ENCODE results near the gene PARP6.
"Not testable (repeated sequence)": the region's sequence is repeated elsewhere in the genome, so short reads cannot be mapped to it uniquely, and the experiment has no call there.

Gene PARP6

GRCh38 chr15:72280751-72281150 is 8.4 kb upstream of the PARP6 start:
- no peaks in the 10 kb centered on the region for H3K27me3 ChIP-seq (replicated peaks in 2 of 5; ENCODE audit: control insufficient read depth in 4 of 5, insufficient read depth in 5 of 5, low read length in 4 of 5)
- H3K4me3 ChIP-seq (ENCODE audit: control insufficient read depth in 1 of 7, extremely low read depth in 1 of 7, insufficient read depth in 4 of 7, low read depth in 2 of 7, low read length in 6 of 7): no peak overlapping the region
- no peak overlapping the region for H3K27ac ChIP-seq (ENCODE audit: insufficient read depth in 1 of 2, low read depth in 1 of 2, low read length in 2 of 2, poor library complexity in 1 of 2, severe bottlenecking in 2 of 2)
- ChIA-PET CTCF (interaction anchor here (1.3 to 3.2 kb wide), 2 partner anchors 54 to 81 kb away, joined by 4 to 17 read pairs; no protein-coding TSS in a partner anchor), POLR2A (no interaction called here)
- DNase-seq: no peak
- no peaks in the 10 kb centered on the region for H3K36me3 ChIP-seq (ENCODE audit: control insufficient read depth in 4 of 4, insufficient read depth in 4 of 4, low read length in 3 of 4)
- H3K4me1 ChIP-seq (ENCODE audit: control extremely low read depth in 1 of 4, control insufficient read depth in 4 of 4, insufficient read depth in 4 of 4, low read length in 3 of 4): no peaks in the 10 kb centered on the region
- WGBS (ENCODE audit: insufficient coverage): 94% methylated on average over 2 of the region's 2 CpGs
- no peaks in the 10 kb centered on the region for H3K9me3 ChIP-seq (ENCODE audit: control extremely low read depth in 1 of 5, control insufficient read depth in 4 of 5, insufficient read depth in 2 of 5, low read depth in 1 of 5, low read length in 4 of 5)

DNA sequence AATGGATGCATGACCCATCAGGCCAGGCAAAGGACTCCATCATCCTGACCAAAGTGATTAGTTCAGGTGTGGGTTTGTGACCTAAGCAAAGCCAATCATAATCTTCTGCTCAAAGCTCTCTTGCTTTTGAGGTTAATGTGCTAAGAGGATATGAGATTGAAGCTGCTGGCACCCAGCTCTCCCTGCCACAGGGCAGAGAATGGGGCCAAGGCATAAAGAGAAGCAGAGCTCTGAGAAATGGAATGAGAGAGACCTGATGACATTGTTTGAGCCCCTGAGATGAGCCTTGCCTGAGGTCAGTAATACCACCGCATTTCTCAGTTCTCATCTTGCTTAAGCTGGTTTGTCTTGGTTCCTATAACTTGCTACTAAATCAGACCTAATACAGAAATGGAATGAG is 6.4 kb upstream of the PARP6 start:
- H3K27me3 ChIP-seq (replicated peaks in 2 of 5; ENCODE audit: control insufficient read depth in 4 of 5, insufficient read depth in 5 of 5, low read length in 4 of 5): no peaks in the 10 kb centered on the region
- H3K27ac ChIP-seq (ENCODE audit: insufficient read depth in 1 of 2, low read depth in 1 of 2, low read length in 2 of 2, poor library complexity in 1 of 2, severe bottlenecking in 2 of 2): no peak overlapping the region
- H3K36me3 ChIP-seq (ENCODE audit: control insufficient read depth in 4 of 4, insufficient read depth in 4 of 4, low read length in 3 of 4): no peaks in the 10 kb centered on the region
- DNase-seq: no peak
- H3K9me3 ChIP-seq (ENCODE audit: control extremely low read depth in 1 of 5, control insufficient read depth in 4 of 5, insufficient read depth in 2 of 5, low read depth in 1 of 5, low read length in 4 of 5): no peaks in the 10 kb centered on the region
- peaks cover 0 to under 1% (median 0%) of the 10 kb centered on the region in 4 experiments for H3K4me1 ChIP-seq (ENCODE audit: control extremely low read depth in 1 of 4, control insufficient read depth in 4 of 4, insufficient read depth in 4 of 4, low read length in 3 of 4)
- ChIA-PET POLR2A (no interaction called here), CTCF (interaction anchor here (0.8 to 1.8 kb wide), 3 partner anchors 8 to 68 kb away, joined by 3 to 5 read pairs (median 3); no protein-coding TSS in a partner anchor)
- H3K4me3 ChIP-seq (ENCODE audit: control insufficient read depth in 1 of 7, extremely low read depth in 1 of 7, insufficient read depth in 4 of 7, low read depth in 2 of 7, low read length in 6 of 7): no peak overlapping the region
- 100% methylated on average over 1 of the region's 1 CpG for WGBS (ENCODE audit: insufficient coverage)

- DNase-seq: no peak
- H3K4me1 ChIP-seq (ENCODE audit: control extremely low read depth in 1 of 4, control insufficient read depth in 4 of 4, insufficient read depth in 4 of 4, low read length in 3 of 4): peaks cover 9 to 16% (median 15%) of the 10 kb centered on the region in 4 experiments
- no peaks in the 10 kb centered on the region for H3K9me3 ChIP-seq (ENCODE audit: control extremely low read depth in 1 of 5, control insufficient read depth in 4 of 5, insufficient read depth in 2 of 5, low read depth in 1 of 5, low read length in 4 of 5)
- H3K4me3 ChIP-seq (ENCODE audit: control insufficient read depth in 1 of 7, extremely low read depth in 1 of 7, insufficient read depth in 4 of 7, low read depth in 2 of 7, low read length in 6 of 7): no peak overlapping the region
- ChIA-PET POLR2A (interaction anchor here (0.6 kb wide), 1 partner anchor 23 kb away, joined by 4 read pairs; no protein-coding TSS in a partner anchor), CTCF (interaction anchor here (1.2 to 1.5 kb wide), 2 partner anchors 9 to 10 kb away, joined by 3 to 4 read pairs; no protein-coding TSS in a partner anchor)
- H3K36me3 ChIP-seq (ENCODE audit: control insufficient read depth in 4 of 4, insufficient read depth in 4 of 4, low read length in 3 of 4): no peaks in the 10 kb centered on the region
- no peak overlapping the region for H3K27ac ChIP-seq (ENCODE audit: insufficient read depth in 1 of 2, low read depth in 1 of 2, low read length in 2 of 2, poor library complexity in 1 of 2, severe bottlenecking in 2 of 2)
- no peaks in the 10 kb centered on the region for H3K27me3 ChIP-seq (replicated peaks in 2 of 5; ENCODE audit: control insufficient read depth in 4 of 5, insufficient read depth in 5 of 5, low read length in 4 of 5)
Observed at GRCh38 chr15:72276326-72276700, 4.0 kb upstream of the PARP6 start.

GRCh38 chr15:72275635-72276325 is 3.4 kb upstream of the PARP6 start:
- DNase-seq; H3K27me3 ChIP-seq (replicated peaks in 2 of 5; ENCODE audit: control insufficient read depth in 4 of 5, insufficient read depth in 5 of 5, low read length in 4 of 5); H3K4me3 ChIP-seq (ENCODE audit: control insufficient read depth in 1 of 7, extremely low read depth in 1 of 7, insufficient read depth in 4 of 7, low read depth in 2 of 7, low read length in 6 of 7); H3K9me3 ChIP-seq (ENCODE audit: control extremely low read depth in 1 of 5, control insufficient read depth in 4 of 5, insufficient read depth in 2 of 5, low read depth in 1 of 5, low read length in 4 of 5); POLR2A ChIA-PET; H3K36me3 ChIP-seq (ENCODE audit: control insufficient read depth in 4 of 4, insufficient read depth in 4 of 4, low read length in 3 of 4); H3K27ac ChIP-seq (ENCODE audit: insufficient read depth in 1 of 2, low read depth in 1 of 2, low read length in 2 of 2, poor library complexity in 1 of 2, severe bottlenecking in 2 of 2): not testable (repeated sequence)
- peaks cover 9 to 21% (median 19%) of the 10 kb centered on the region in 4 experiments for H3K4me1 ChIP-seq (ENCODE audit: control extremely low read depth in 1 of 4, control insufficient read depth in 4 of 4, insufficient read depth in 4 of 4, low read length in 3 of 4)
- CTCF ChIA-PET: interaction anchor here (1.2 to 1.5 kb wide), 2 partner anchors 9 to 11 kb away, joined by 3 to 4 read pairs; no protein-coding TSS in a partner anchor

- Histone ChIP-seq H3K27ac (ENCODE audit: insufficient read depth in 1 of 2, low read depth in 1 of 2, low read length in 2 of 2, poor library complexity in 1 of 2, severe bottlenecking in 2 of 2) (no peak overlapping the region), H3K27me3 (replicated peaks in 2 of 5; ENCODE audit: control insufficient read depth in 4 of 5, insufficient read depth in 5 of 5, low read length in 4 of 5) (no peaks in the 10 kb centered on the region), H3K9me3 (ENCODE audit: control extremely low read depth in 1 of 5, control insufficient read depth in 4 of 5, insufficient read depth in 2 of 5, low read depth in 1 of 5, low read length in 4 of 5) (no peaks in the 10 kb centered on the region), H3K4me1 (ENCODE audit: control extremely low read depth in 1 of 4, control insufficient read depth in 4 of 4, insufficient read depth in 4 of 4, low read length in 3 of 4) (peaks cover 9 to 23% (median 20%) of the 10 kb centered on the region in 4 experiments), H3K36me3 (ENCODE audit: control insufficient read depth in 4 of 4, insufficient read depth in 4 of 4, low read length in 3 of 4) (peaks cover 0 to 8% (median 4%) of the 10 kb centered on the region in 4 experiments), H3K4me3 (ENCODE audit: control insufficient read depth in 1 of 7, extremely low read depth in 1 of 7, insufficient read depth in 4 of 7, low read depth in 2 of 7, low read length in 6 of 7) (peak overlapping the region in 5 of 7 experiments; percentile 41 to 90 (median 66))
- CTCF ChIA-PET: interaction anchor here (1.1 to 2.4 kb wide), 7 partner anchors 13 to 75 kb away, joined by 3 to 11 read pairs (median 4); partner anchors contain the start of gene GRAMD2A
- POLR2A ChIA-PET: interaction anchor here (0.9 kb wide), 1 partner anchor 45 kb away, joined by 3 read pairs; no protein-coding TSS in a partner anchor
- 63% methylated on average over 7 of the region's 10 CpGs for WGBS (ENCODE audit: insufficient coverage)
- DNase-seq: no peak
Observed at GRCh38 chr15:72272997-72273352, 621 bp upstream of the PARP6 start.

DNA sequence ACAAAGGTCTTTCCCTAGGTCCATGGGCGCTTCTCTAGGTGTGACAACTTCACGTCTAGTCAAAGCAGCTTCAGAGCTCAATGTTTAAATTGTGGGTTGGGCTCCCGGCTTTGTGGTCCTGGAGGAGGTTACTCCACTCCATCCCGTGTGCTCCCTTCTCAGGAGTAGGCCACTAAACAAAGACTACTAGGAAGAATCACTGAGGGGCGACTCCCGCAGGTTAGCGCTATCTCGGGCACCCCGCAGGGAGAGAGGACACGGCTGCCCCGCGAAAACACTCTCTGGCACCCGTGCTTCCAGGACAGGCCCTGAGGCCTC is 500 bp downstream of the PARP6 start:
- Histone ChIP-seq H3K4me1 (ENCODE audit: control extremely low read depth in 1 of 4, control insufficient read depth in 4 of 4, insufficient read depth in 4 of 4, low read length in 3 of 4) (peaks cover 9 to 23% (median 20%) of the 10 kb centered on the region in 4 experiments), H3K27ac (ENCODE audit: insufficient read depth in 1 of 2, low read depth in 1 of 2, low read length in 2 of 2, poor library complexity in 1 of 2, severe bottlenecking in 2 of 2) (peak overlapping the region; percentile 69 to 86), H3K4me3 (ENCODE audit: control insufficient read depth in 1 of 7, extremely low read depth in 1 of 7, insufficient read depth in 4 of 7, low read depth in 2 of 7, low read length in 6 of 7) (peak overlapping the region; percentile 81 to 91 (median 87)), H3K9me3 (ENCODE audit: control extremely low read depth in 1 of 5, control insufficient read depth in 4 of 5, insufficient read depth in 2 of 5, low read depth in 1 of 5, low read length in 4 of 5) (no peaks in the 10 kb centered on the region), H3K36me3 (ENCODE audit: control insufficient read depth in 4 of 4, insufficient read depth in 4 of 4, low read length in 3 of 4) (peaks cover 3 to 19% (median 12%) of the 10 kb centered on the region in 4 experiments), H3K27me3 (replicated peaks in 2 of 5; ENCODE audit: control insufficient read depth in 4 of 5, insufficient read depth in 5 of 5, low read length in 4 of 5) (no peaks in the 10 kb centered on the region)
- no peak for DNase-seq
- CTCF ChIA-PET: interaction anchor here (2.1 kb wide), 1 partner anchor 13 kb away, joined by 4 read pairs; no protein-coding TSS in a partner anchor
- WGBS (ENCODE audit: insufficient coverage): 5% methylated on average over 12 of the region's 13 CpGs
- POLR2A ChIA-PET: no interaction called here

GRCh38 chr15:72271221-72271620 is 1.1 kb downstream of the PARP6 start:
- peaks cover 9 to 23% (median 20%) of the 10 kb centered on the region in 4 experiments for H3K4me1 ChIP-seq (ENCODE audit: control extremely low read depth in 1 of 4, control insufficient read depth in 4 of 4, insufficient read depth in 4 of 4, low read length in 3 of 4)
- H3K4me3 ChIP-seq (ENCODE audit: control insufficient read depth in 1 of 7, extremely low read depth in 1 of 7, insufficient read depth in 4 of 7, low read depth in 2 of 7, low read length in 6 of 7): peak overlapping the region in 4 of 7 experiments; percentile 84 to 90 (median 86)
- 90% methylated on average over 2 of the region's 4 CpGs for WGBS (ENCODE audit: insufficient coverage)
- H3K27me3 ChIP-seq (replicated peaks in 2 of 5; ENCODE audit: control insufficient read depth in 4 of 5, insufficient read depth in 5 of 5, low read length in 4 of 5): no peaks in the 10 kb centered on the region
- H3K9me3 ChIP-seq (ENCODE audit: control extremely low read depth in 1 of 5, control insufficient read depth in 4 of 5, insufficient read depth in 2 of 5, low read depth in 1 of 5, low read length in 4 of 5): no peaks in the 10 kb centered on the region
- ChIA-PET CTCF (interaction anchor here (2.1 kb wide), 1 partner anchor 14 kb away, joined by 4 read pairs; no protein-coding TSS in a partner anchor), POLR2A (no interaction called here)
- peaks cover 9 to 25% (median 15%) of the 10 kb centered on the region in 4 experiments for H3K36me3 ChIP-seq (ENCODE audit: control insufficient read depth in 4 of 4, insufficient read depth in 4 of 4, low read length in 3 of 4)
- peak overlapping the region in 1 of 2 experiments; percentile 86 for H3K27ac ChIP-seq (ENCODE audit: insufficient read depth in 1 of 2, low read depth in 1 of 2, low read length in 2 of 2, poor library complexity in 1 of 2, severe bottlenecking in 2 of 2)
- DNase-seq: no peak

Data from common myeloid progenitor, CD34-positive (primary cell).